Tibial nerve (tissue), 4 donors: Measurements from ENCODE around the gene ERAP2. TPM values are rescaled to one million over a fixed set of nuclear protein-coding genes. Genes with fewer than 3 reads are reported as not detected.
"Not testable (repeated sequence)": the region's sequence is repeated elsewhere in the genome, so short reads cannot be mapped to it uniquely, and the experiment has no call there.

ENCODE experiments used
- DNase-seq, 2 donors: peaks; one replicate each; pipeline ENCODE4 v3.0.0-alpha.2; 2019; ENCODE audit warnings: low spot score in 2 of 2
- H3K27ac ChIP-seq, 4 donors: fragments of 200-600 bp; sonication (generic) in 3 of 4; one replicate each; pipeline ENCODE4 v1.5.1; 2017 to 2019; ENCODE audit warnings: mild to moderate bottlenecking in 1 of 4
- H3K27me3 ChIP-seq, 2 donors: fragments of 200-600 bp; sonication (generic) in 1 of 2; one replicate each; pipeline versions ENCODE4 v1.5.1 to v1.6.0; 2017 to 2019
- H3K36me3 ChIP-seq, 3 donors: fragments of 200-600 bp; sonication (generic); one replicate each; pipeline ENCODE4 v1.5.1; 2018 to 2019
- H3K4me1 ChIP-seq, 4 donors: fragments of 200-600 bp; sonication (generic) in 3 of 4; one replicate each; pipeline ENCODE4 v1.5.1; 2017 to 2019
- H3K4me3 ChIP-seq, 4 donors: fragments of 200-600 bp; sonication (generic) in 3 of 4; one replicate each; pipeline ENCODE4 v1.5.1; 2017 to 2019; ENCODE audit warnings: mild to moderate bottlenecking in 1 of 4, moderate library complexity in 1 of 4
- H3K9me3 ChIP-seq, 4 donors: fragments of 200-600 bp; sonication (generic) in 3 of 4; one replicate each; pipeline ENCODE4 v1.5.1; 2017 to 2019
- EP300 ChIP-seq, 2 donors: sonication (generic); formaldehyde crosslinking; IDR thresholded peaks; one replicate each; pipeline ENCODE4 v1.6.1; 2017; ENCODE audit warnings: antibody characterized with exemption in 2 of 2, mild to moderate bottlenecking in 1 of 2
- POLR2A ChIP-seq, 2 donors: fragments of 450-650 bp; IDR thresholded peaks; one replicate each; pipeline ENCODE4 v1.6.1; 2017; ENCODE audit warnings: antibody characterized with exemption in 2 of 2, mild to moderate bottlenecking in 2 of 2, moderate library complexity in 2 of 2
- WGBS, 2 donors: methylation state at CpG; one replicate each; pipeline ENCODE4 v1.1.5; 2018; 5-methylcytosine and 5-hydroxymethylcytosine counted together
- total RNA-seq, 4 donors: library from RNA; depleted of rRNA; stranded (reverse); fragments of >200 nt; gene quantifications; one replicate each; pipeline ENCODE4 v1.1.0, GENCODE V29; 2016
- TF ChIP-seq, protein P1 (sequence below), 5 experiments: fragments of 200-600 bp in 3 of 5; fragments of 450-650 bp in 2 of 5; sonication (generic) in 3 of 5; IDR thresholded peaks; one replicate each; pipeline ENCODE4 v1.5.1; 2016 to 2019; ENCODE audit warnings: antibody characterized with exemption in 5 of 5, mild to moderate bottlenecking in 3 of 5, moderate library complexity in 2 of 5

ERAP2 gene
- total RNA-seq, 4 donors from 2014 or later = 9.9 to 18.6 (median 12.2) TPM

DNA sequence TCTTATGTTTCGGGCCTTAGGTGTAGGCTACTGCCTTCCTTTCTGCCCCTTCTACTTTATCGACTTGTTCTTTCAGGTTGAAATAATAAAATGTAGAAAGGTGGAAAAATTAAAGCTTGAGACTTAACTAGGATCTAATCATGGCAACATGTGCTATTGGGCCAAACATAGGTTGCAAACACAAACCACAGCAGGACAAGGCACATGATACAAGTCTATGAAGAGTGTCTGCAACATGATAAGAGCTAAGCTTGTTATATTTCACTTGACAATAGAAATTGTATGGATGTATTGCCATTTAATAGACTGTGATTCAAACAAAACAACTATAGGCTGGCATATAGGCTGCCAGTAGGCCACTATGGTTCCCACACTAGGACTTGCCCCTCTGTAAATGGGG, 1.7 kb upstream of the ERAP2 start:
- H3K36me3 ChIP-seq = peaks cover 0 to 1% (median 0%) of the 10 kb centered on the region in 3 donors
- H3K27ac ChIP-seq = no peak overlapping the region
- no peak for DNase-seq
- 90 to 98% methylated on average over 2 of the region's 2 CpGs for WGBS, 2 donors
- no peak for TF ChIP-seq POLR2A (IDR thresholded peaks at IDR 0.05)
- TF ChIP-seq, protein P1, sequence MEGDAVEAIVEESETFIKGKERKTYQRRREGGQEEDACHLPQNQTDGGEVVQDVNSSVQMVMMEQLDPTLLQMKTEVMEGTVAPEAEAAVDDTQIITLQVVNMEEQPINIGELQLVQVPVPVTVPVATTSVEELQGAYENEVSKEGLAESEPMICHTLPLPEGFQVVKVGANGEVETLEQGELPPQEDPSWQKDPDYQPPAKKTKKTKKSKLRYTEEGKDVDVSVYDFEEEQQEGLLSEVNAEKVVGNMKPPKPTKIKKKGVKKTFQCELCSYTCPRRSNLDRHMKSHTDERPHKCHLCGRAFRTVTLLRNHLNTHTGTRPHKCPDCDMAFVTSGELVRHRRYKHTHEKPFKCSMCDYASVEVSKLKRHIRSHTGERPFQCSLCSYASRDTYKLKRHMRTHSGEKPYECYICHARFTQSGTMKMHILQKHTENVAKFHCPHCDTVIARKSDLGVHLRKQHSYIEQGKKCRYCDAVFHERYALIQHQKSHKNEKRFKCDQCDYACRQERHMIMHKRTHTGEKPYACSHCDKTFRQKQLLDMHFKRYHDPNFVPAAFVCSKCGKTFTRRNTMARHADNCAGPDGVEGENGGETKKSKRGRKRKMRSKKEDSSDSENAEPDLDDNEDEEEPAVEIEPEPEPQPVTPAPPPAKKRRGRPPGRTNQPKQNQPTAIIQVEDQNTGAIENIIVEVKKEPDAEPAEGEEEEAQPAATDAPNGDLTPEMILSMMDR (IDR thresholded peaks at IDR 0.05) = no peak
- TF ChIP-seq EP300 (IDR thresholded peaks at IDR 0.05) = no peak
- no peak overlapping the region for H3K4me3 ChIP-seq
- no peaks in the 10 kb centered on the region for H3K9me3 ChIP-seq
- H3K27me3 ChIP-seq = no peaks in the 10 kb centered on the region
- peaks cover 0 to 22% (median 8%) of the 10 kb centered on the region in 4 donors for H3K4me1 ChIP-seq

- DNase-seq = no peak
- H3K36me3 ChIP-seq = peaks cover 0 to 12% (median 0%) of the 10 kb centered on the region in 3 donors
- no peaks in the 10 kb centered on the region for H3K9me3 ChIP-seq
- TF ChIP-seq, protein P1 (IDR thresholded peaks at IDR 0.05) = no peak
- TF ChIP-seq EP300 (IDR thresholded peaks at IDR 0.05) (no peak), POLR2A (IDR thresholded peaks at IDR 0.05) (no peak)
- peaks cover 0 to 17% (median 8%) of the 10 kb centered on the region in 4 donors for H3K4me1 ChIP-seq
- peak overlapping the region; percentile 77 to 88 (median 85) for H3K27ac ChIP-seq
- 10 to 14% methylated on average over 4 of the region's 4 CpGs for WGBS, 2 donors
- H3K27me3 ChIP-seq = no peaks in the 10 kb centered on the region
- H3K4me3 ChIP-seq = peak overlapping the region; percentile 50 to 71 (median 65)
Measured at GRCh38 chr5:96875791-96876291, 459 bp upstream of the ERAP2 start.

GRCh38 chr5:96876977-96877469, 723 bp downstream of the ERAP2 start:
- DNase-seq, H3K27me3 ChIP-seq, H3K9me3 ChIP-seq: not testable (repeated sequence)
- Histone ChIP-seq H3K36me3 (peaks cover 0 to 24% (median 0%) of the 10 kb centered on the region in 3 donors), H3K4me3 (peak overlapping the region; percentile 50 to 71 (median 65)), H3K4me1 (peaks cover 0 to 22% (median 11%) of the 10 kb centered on the region in 4 donors), H3K27ac (peak overlapping the region; percentile 77 to 88 (median 85))
- 27 to 42% methylated on average over 12 of the region's 12 CpGs for WGBS, 2 donors

- DNase-seq = no peak
- H3K27me3 ChIP-seq = no peaks in the 10 kb centered on the region
- 75 to 82% methylated on average over 3 of the region's 3 CpGs for whole genome bisulfite sequencing, 2 donors
- no peak overlapping the region for H3K4me3 ChIP-seq
- H3K4me1 ChIP-seq = peaks cover 0 to 26% (median 11%) of the 10 kb centered on the region in 4 donors
- H3K36me3 ChIP-seq = peaks cover 0 to 35% (median 0%) of the 10 kb centered on the region in 3 donors
- no peaks in the 10 kb centered on the region for H3K9me3 ChIP-seq
- TF ChIP-seq, protein P1 (IDR thresholded peaks at IDR 0.05) = no peak
- TF ChIP-seq POLR2A (IDR thresholded peaks at IDR 0.05) (no peak), EP300 (IDR thresholded peaks at IDR 0.05) (no peak)
- H3K27ac ChIP-seq = no peak overlapping the region
Measured at GRCh38 chr5:96879665-96880064, 3.4 kb downstream of the ERAP2 start.

- 84 to 90% methylated on average over 4 of the region's 4 CpGs for WGBS, 2 donors
- no peak overlapping the region for H3K27ac ChIP-seq
- no peak for DNase-seq
- H3K27me3 ChIP-seq = no peaks in the 10 kb centered on the region
- no peak overlapping the region for H3K4me3 ChIP-seq
- TF ChIP-seq EP300 (IDR thresholded peaks at IDR 0.05) (no peak), POLR2A (IDR thresholded peaks at IDR 0.05) (no peak)
- TF ChIP-seq, protein P1 (IDR thresholded peaks at IDR 0.05) = no peak
- H3K9me3 ChIP-seq = no peaks in the 10 kb centered on the region
- H3K4me1 ChIP-seq = peaks cover 0 to 26% (median 10%) of the 10 kb centered on the region in 4 donors
- H3K36me3 ChIP-seq = peaks cover 0 to 35% (median 0%) of the 10 kb centered on the region in 3 donors
Measured at GRCh38 chr5:96880444-96881164, 4.3 kb downstream of the ERAP2 start.
